Activated effector memory CD4-positive, alpha-beta T cell treated with Interleukin-2 at 50 U/mL for 16 hours (primary cell): ENCODE measurements around the gene ADGRD2.

ENCODE experiments used
- DNase-seq: peaks from one replicate; pipeline ENCODE4 v3.0.0-alpha.2; 2020

Gene ADGRD2

DNA sequence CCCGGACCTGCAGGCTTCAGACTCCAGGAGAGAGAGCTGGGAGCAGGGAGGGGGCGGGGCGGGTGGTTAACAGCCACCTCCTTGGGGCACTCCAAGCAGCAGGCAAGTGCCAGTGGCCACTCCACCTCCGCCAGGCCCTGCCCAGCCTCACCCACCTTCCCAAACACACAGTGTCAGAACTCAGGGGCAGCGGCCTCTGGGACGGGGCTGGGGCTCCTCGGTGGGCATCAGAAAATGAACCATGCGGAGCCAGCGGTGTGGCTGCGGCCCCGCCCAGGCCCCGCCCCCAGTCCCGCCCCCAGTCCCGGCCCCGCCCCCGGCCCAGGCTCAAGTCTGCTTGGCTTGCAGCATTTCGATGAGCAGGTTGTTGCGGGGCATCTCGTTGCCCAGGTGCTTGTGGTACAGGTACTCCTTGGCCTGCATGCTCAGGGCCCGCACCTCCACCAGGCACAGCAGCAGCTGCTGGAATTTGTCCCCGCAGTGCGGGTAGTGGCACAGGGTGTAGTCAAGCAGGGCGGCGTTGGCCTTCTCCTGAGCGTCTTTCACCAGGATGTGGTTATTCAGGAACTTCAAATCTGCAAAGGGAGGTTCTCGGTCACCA is 32.3 kb downstream of the ADGRD2 start:
- DNase-seq, result no peak

GRCh38 chr9:124483481-124483880 is 33.2 kb downstream of the ADGRD2 start:
- DNase-seq, result no peak

GRCh38 chr9:124485201-124485600 is 35.0 kb downstream of the ADGRD2 start:
- DNase-seq, result no peak

- DNase-seq, result no peak
Measured at GRCh38 chr9:124485936-124486335, 35.7 kb downstream of the ADGRD2 start.

GRCh38 chr9:124486778-124487259 is 36.6 kb downstream of the ADGRD2 start:
- no peak for DNase-seq

DNA sequence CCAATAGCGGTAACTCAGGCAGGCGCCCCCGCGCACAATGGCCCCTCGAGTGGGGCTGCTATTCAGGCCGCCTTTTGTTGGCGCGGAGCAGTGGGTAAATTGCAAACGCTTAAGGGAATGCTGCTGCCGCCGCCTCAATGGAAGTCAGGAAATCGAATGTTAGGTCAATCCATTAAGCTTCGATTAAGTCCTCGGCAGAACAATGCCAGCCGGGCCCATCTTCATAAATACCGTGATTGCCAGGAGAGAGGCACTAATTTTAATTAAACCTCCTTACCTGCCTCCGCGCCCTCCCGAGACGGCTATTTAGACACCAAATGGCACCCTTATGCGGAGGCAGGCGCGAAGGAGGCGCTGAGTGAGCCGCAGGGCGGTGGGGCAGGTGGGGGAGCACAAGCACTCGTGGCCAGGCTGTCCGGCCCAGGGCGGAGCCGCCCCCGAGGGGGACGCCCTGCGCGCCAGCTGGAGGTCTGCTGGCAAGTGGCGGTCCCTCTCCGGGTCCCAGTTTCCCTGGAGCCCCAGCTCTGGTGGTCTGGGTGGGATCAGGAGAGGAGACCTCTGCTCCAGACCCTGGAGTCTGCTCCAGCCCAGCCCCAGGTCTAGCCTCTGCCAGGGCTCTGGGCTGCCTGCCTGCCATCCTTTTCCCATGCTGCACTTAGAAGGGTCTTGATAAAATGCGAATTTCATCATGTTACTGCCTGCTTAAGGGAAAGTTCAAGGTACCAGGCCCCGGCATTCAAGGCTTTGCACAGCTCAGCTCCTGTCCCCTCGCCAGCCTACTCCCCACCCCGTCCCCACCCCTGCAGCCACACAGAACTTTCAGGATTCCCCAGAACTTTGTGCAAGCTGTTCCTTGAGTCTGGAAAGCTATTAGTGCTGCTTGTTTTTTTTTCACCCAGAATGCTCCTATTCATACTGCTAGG is 37.3 kb downstream of the ADGRD2 start:
- no peak for DNase-seq

- no peak for DNase-seq
Measured at GRCh38 chr9:124488641-124489210, 38.5 kb downstream of the ADGRD2 start.

DNA sequence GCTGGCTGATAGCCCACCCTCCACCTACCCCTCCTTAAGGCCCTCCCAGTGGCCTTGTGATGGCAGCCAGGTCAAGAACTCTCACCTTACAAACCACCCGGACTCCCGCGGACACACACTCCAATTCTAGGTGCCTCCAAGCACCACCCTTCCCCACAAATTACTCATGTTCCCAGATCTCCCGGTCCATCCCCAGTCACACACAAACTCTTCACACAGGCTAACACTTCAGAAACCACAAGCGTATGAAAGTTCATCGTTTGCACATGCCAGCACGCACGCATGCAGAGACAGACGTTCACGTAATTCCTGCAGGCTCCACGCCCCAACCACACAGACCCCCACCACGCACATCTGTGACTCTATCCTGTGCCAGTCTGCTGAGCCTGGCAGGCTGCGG is 39.0 kb downstream of the ADGRD2 start:
- DNase-seq, result no peak

GRCh38 chr9:124490004-124490403 is 39.8 kb downstream of the ADGRD2 start:
- no peak for DNase-seq

- no peak for DNase-seq
Measured at GRCh38 chr9:124491049-124491975, 41.1 kb downstream of the ADGRD2 start.

DNA sequence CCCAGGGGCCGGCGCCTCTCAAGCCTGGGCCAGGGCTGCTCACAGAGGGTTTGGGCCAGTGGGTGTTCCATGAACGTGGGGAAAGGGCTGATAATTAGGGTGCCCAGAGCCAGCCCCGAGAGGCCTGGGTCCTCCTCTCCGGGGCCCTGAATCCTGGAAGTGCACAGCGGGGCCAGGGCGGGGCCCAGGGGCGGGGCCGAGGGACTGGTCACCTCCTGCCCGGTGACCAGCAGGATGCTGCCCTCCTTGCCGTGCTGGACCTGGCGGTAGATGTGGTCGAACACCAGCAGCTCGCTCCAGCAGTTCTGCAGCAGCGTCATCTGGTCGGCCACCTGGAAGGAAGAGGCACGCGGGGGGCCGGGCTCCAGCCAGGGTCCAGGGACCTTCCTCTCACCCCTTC is 42.6 kb downstream of the ADGRD2 start:
- DNase-seq, result no peak

- no peak for DNase-seq
Measured at GRCh38 chr9:124493218-124493617, 43.0 kb downstream of the ADGRD2 start.

DNA sequence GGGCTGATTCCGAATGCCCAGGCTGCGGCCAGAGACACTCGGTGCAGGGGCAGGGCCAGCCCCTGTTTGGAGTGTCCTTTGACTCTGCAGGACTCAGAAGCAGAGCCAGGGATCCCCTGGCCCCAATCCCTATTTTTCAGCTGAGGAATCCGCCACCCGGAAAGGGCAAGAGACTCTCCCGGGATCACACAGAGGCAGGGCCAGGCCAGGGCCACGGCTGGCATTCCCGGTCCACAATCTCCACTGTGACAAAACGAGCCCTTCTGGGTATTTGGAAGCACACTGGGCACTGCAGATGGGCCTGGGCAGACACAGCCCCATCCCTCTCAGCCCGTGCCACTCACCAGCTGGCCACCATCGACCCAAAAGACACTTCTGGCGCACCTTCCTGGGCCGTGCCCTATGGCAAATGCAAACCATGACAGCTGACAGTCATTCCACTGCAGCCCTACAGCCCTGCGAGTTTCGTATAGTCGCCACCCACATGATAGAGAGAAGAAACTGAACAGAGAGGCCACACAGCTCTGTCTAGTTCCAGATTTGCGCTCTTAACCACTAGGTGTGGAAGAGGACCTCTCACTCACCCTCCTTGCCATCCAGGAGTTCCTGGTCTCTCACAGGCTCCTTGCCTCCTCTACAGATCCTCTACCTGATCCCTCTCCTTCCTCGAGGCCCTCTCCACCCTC is 43.7 kb downstream of the ADGRD2 start:
- no peak for DNase-seq

GRCh38 chr9:124495126-124496074 is 45.1 kb downstream of the ADGRD2 start:
- DNase-seq, result no peak

DNA sequence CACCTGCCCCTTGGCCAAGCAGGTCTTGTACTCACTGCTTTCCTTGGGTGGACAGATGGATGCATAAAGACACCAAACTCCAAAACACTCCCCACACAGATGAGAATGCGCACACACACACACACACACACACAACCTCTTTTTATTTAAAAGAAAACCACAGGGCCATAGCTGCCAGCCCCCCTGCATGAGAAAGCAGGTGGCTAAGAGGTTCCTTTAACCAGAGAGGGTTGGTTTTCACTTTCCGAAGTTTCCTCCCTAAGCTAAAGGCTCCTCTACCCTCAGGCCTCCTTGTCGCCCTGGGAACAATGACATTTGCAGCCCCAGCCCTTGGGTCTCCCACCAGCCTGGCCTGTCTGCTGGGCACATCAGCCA is 45.8 kb downstream of the ADGRD2 start:
- DNase-seq, result no peak

DNA sequence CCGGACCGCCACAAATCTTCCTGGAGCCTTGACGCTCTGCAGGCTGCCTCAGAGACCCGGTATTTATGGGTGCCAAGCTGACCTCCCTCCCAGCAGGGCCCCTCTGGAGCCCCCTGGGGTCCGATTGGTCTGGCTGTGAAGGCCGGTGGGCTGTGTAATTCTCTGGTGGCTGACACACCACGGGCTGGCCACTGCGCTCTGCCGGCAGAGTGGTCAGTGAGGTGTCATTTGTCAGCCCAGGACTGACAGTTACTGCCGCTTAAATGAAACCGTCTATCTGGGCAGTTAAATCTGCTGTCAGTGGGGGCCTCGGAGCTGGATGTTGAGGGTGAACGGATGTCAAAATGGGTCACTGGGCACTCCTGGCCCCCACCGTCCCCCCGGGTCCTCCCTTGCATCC is 46.2 kb downstream of the ADGRD2 start:
- no peak for DNase-seq

DNA sequence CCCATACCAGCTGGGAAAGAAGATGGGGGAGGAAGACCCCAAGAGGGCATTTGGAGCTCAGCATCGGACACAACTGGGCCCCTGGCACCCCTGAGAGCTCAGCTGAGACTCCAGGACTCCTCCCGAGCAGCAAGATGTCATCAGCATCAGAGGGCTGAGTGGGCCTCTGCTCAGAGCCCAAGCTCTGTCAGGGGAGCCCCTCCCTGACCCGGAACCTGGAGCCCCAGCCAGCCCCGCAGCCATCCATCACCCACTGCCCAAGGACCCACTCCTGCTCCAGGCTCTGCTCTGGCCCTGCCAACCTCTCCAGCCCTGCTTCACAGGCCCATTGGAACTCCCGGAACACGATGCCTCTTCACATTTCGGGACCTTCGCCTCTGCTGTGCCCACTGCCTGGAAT is 47.2 kb downstream of the ADGRD2 start:
- no peak for DNase-seq

- no peak for DNase-seq
Measured at GRCh38 chr9:124498040-124498439, 47.8 kb downstream of the ADGRD2 start.

DNA sequence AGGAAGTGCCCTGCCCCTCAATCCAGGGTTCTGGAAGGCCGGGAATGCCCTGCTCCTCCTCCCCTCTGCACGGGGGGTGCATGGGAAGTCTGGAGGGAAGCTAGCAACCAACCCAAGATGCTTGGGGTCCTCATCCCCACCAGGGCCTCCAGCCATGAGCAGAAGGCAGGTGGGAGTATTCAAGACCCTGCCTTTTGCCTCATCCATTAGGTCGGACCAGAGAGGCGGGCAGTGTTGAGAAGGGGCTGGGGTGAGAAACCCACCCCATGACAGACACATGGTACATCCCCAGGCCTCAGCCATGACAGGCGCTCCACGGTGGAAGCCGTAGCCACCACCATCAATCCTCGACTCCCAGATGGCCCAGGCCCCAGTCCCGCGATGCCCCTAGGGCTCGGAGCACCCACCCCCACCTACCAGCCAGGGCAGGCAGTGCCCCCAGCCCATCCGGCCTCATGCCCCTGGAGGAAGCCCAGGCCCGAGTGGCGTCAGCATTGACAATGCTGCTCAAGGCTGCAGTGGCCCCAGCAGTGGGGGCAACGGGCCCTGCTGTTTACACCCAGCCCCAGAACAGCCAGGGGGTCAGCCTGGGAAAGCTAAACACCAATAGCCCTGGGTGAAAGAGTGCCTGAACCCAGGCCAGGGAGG is 48.4 kb downstream of the ADGRD2 start:
- DNase-seq, result no peak

- DNase-seq, result no peak
Measured at GRCh38 chr9:124499216-124499615, 49.0 kb downstream of the ADGRD2 start.
